AG08396 (cell line): ENCODE data around the gene SSUH2.

ENCODE experiments used
- DNase-seq: peaks from one replicate; pipeline ENCODE4 v3.0.0; 2012; ENCODE audit warnings: low spot score, mixed read lengths

The SSUH2 gene

GRCh38 chr3:8608791-8609467, 35.7 kb downstream of the SSUH2 start:
- DNase-seq, result no peak

- no peak for DNase-seq
These were observed 36.4 kb downstream of the SSUH2 start for GRCh38 chr3:8608041-8608790.

GRCh38 chr3:8607234-8608040, 37.2 kb downstream of the SSUH2 start:
- peak; percentile 75 for DNase-seq

GRCh38 chr3:8606701-8607231, 37.8 kb downstream of the SSUH2 start:
- DNase-seq, result no peak

GRCh38 chr3:8604988-8605387, 39.6 kb downstream of the SSUH2 start:
- no peak for DNase-seq

- no peak for DNase-seq
These were observed 40.6 kb downstream of the SSUH2 start for GRCh38 chr3:8604006-8604405.

- DNase-seq, result no peak
These were observed 41.4 kb downstream of the SSUH2 start for GRCh38 chr3:8603115-8603710.

GRCh38 chr3:8600457-8600856, 44.1 kb downstream of the SSUH2 start:
- no peak for DNase-seq

- no peak for DNase-seq
These were observed 45.5 kb downstream of the SSUH2 start for GRCh38 chr3:8599146-8599545.

- no peak for DNase-seq
These were observed 47.3 kb downstream of the SSUH2 start for GRCh38 chr3:8597219-8597853.

- no peak for DNase-seq
These were observed 48.0 kb downstream of the SSUH2 start for GRCh38 chr3:8596321-8597218.

- DNase-seq, result no peak
These were observed 48.9 kb downstream of the SSUH2 start for GRCh38 chr3:8595695-8596115.

- no peak for DNase-seq
These were observed 49.3 kb downstream of the SSUH2 start for GRCh38 chr3:8595252-8595651.

GRCh38 chr3:8593021-8593827, 51.4 kb downstream of the SSUH2 start:
- no peak for DNase-seq

GRCh38 chr3:8589880-8590556, 54.6 kb downstream of the SSUH2 start:
- DNase-seq, result no peak

GRCh38 chr3:8584661-8585060, 59.9 kb downstream of the SSUH2 start:
- DNase-seq, result no peak

- no peak for DNase-seq
These were observed 62.7 kb downstream of the SSUH2 start for GRCh38 chr3:8581806-8582445.

GRCh38 chr3:8581373-8581772, 63.2 kb downstream of the SSUH2 start:
- no peak for DNase-seq

GRCh38 chr3:8580434-8580833, 64.2 kb downstream of the SSUH2 start:
- DNase-seq, result peak; percentile 40
